Heart left ventricle (tissue), 16 donors: ENCODE measurements around the gene CYP2A13. TPM values are rescaled to one million over a fixed set of nuclear protein-coding genes. Genes with fewer than 3 reads are reported as not detected.
"Not testable (repeated sequence)": the region's sequence is repeated elsewhere in the genome, so short reads cannot be mapped to it uniquely, and the experiment has no call there.

Source experiments
- ATAC-seq, 4 donors: fragments of 200-7000 bp; cut with Tn5 transposase; one replicate each; pipeline ENCODE4 v1.9.1; 2020 to 2022; ENCODE audit warnings: moderate library complexity in 4 of 4, mild to moderate bottlenecking in 3 of 4, moderate number of reproducible peaks in 1 of 4
- DNase-seq, 5 donors: peaks; one replicate each; pipeline ENCODE4 v3.0.0-alpha.2; 2020
- H3K27ac ChIP-seq, 12 donors: fragments of 200-600 bp; sonication (generic) in 4 of 12; one replicate each; pipeline versions ENCODE4 v1.5.0 to v1.8.0; 2016 to 2022; ENCODE audit warnings: mild to moderate bottlenecking in 2 of 12
- H3K27me3 ChIP-seq, 9 donors: fragments of 200-600 bp; sonication (generic) in 2 of 9; one replicate each; pipeline versions ENCODE4 v1.5.1 to v1.8.0; 2016 to 2022; ENCODE audit warnings: mild to moderate bottlenecking in 3 of 9
- H3K36me3 ChIP-seq, 9 donors: fragments of 200-600 bp; sonication (generic) in 2 of 9; one replicate each; pipeline versions ENCODE4 v1.5.0 to v1.8.0; 2018 to 2022; ENCODE audit warnings: mild to moderate bottlenecking in 2 of 9
- H3K4me1 ChIP-seq, 12 donors: fragments of 200-600 bp; sonication (generic) in 4 of 12; one replicate each; pipeline versions ENCODE4 v1.5.0 to v1.8.0; 2016 to 2022; ENCODE audit warnings: mild to moderate bottlenecking in 3 of 12
- H3K4me3 ChIP-seq, 12 donors: fragments of 200-600 bp; sonication (generic) in 4 of 12; one replicate each; pipeline versions ENCODE4 v1.5.0 to v1.8.0; 2017 to 2022; ENCODE audit warnings: mild to moderate bottlenecking in 9 of 12, moderate library complexity in 4 of 12
- H3K9me3 ChIP-seq, 12 donors: fragments of 200-600 bp; sonication (generic) in 4 of 12; one replicate each; pipeline versions ENCODE4 v1.5.0 to v1.8.0; 2016 to 2022; ENCODE audit warnings: mild to moderate bottlenecking in 1 of 12
- POLR2A ChIP-seq, 2 donors: fragments of 450-650 bp; IDR thresholded peaks; one replicate each; pipeline ENCODE4 v1.6.1; 2017; ENCODE audit warnings: antibody characterized with exemption in 2 of 2, mild to moderate bottlenecking in 2 of 2, moderate library complexity in 2 of 2
- WGBS, 4 donors: extraction: QIAGEN DNeasy Blood & Tissue Kit in 2 of 4; methylation state at CpG; one replicate each; pipeline versions ENCODE4 v1.1.5 to v1.1.7; 2013 to 2018; 5-methylcytosine and 5-hydroxymethylcytosine counted together
- intact Hi-C, 10 donors: fragments of 100-400 bp; cut with DNase I; formaldehyde crosslinking; loops; one replicate each; pipeline versions ENCODE4 v1.11.1 to v1.14.2; 2022
- polyA plus RNA-seq, 2 donors: library from polyadenylated mRNA; stranded (reverse); fragments of 200-250 nt; gene quantifications; one replicate each; pipeline ENCODE4 v1.2.3, GENCODE V29; 2013
- total RNA-seq, 9 donors: library from RNA; depleted of rRNA in 2 of 9; stranded (reverse); fragments of >200 nt in 2 of 9; fragmentation: NEBNext Ultra II Directional in 3 of 9; extraction: Animal tissue kit (Norgen Biotek cat#: 25700) in 3 of 9; gene quantifications; one replicate each; pipeline versions ENCODE4 v1.1.0 to v1.2.4, GENCODE V29; 2016 to 2023
- TF ChIP-seq, protein P1 (sequence below), 12 donors: fragments of 200-600 bp; sonication (generic) in 4 of 12; IDR thresholded peaks; one replicate each; pipeline versions ENCODE4 v1.5.0 to v1.8.0; 2018 to 2022; ENCODE audit warnings: antibody characterized with exemption in 12 of 12, mild to moderate bottlenecking in 5 of 12
- donor health status: ischemic (EF 13 %, LVEDD 7.1; RV severe dilation, severe dysfunction).
- donor health status: healthy with polysubstance abuse.
- donor health status: DM: no; HTN: yes; CAD: no.
- donor health status: DM: no; HTN: no; CAD: no.
- donor health status: ischemic (EF 25% LVEDD 6.9; RV normal size, moderate dysfunction).
- donor health status: ischemic (EF 25% LVEDD 5.7; RV mildly dilated, moderate dysfunction).
- donor health status: healthy.
- donor health status: DM: yes; HTN: yes; CAD: no.
- donor health status: ischemic (EF 35%, LVEDD 5.7; RV mildly dilated, moderate dysfunction).
- donor health status: nonischemic (EF 11% LVEDD 7.7; RV severe dilation, severe dysfunction).
- donor health status: DM: yes; HTN: yes; CAD: no.
- donor health status: PGD.
- donor health status: ischemic (EF 29% LVEDD 5.4; RV normal size, mild dysfunction).
- donor health status: nonischemic (EF 23%, LVEDD 6.1; RV moderate dilation, normal function).

CYP2A13 gene
- total and polyA plus RNA-seq, 11 donors, result not detected

DNA sequence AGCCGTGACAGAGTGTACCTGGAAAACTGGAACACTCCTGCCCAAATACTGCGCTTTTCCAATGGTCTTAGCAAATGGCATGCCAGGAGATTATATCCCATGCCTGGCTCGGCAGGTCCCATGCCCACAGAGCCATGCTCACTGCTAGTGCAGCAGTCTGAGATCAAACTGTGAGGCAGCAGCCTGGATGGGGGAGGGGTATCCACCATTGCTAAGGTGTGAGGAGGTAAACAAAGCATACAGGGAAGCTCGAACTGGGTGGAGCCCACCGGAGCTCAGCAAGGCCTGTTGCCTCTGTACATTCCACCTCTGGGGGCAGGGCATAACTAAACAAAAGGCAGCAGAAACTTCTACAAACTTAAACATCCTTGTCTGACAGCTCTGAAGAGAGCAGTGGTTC lies 10.5 kb downstream of the CYP2A13 start:
- DNase-seq, result no peak
- 62 to 75% (median 74%) methylated on average over 3 to 5 of the region's 5 CpGs for WGBS, 4 donors
- TF ChIP-seq, protein P1, sequence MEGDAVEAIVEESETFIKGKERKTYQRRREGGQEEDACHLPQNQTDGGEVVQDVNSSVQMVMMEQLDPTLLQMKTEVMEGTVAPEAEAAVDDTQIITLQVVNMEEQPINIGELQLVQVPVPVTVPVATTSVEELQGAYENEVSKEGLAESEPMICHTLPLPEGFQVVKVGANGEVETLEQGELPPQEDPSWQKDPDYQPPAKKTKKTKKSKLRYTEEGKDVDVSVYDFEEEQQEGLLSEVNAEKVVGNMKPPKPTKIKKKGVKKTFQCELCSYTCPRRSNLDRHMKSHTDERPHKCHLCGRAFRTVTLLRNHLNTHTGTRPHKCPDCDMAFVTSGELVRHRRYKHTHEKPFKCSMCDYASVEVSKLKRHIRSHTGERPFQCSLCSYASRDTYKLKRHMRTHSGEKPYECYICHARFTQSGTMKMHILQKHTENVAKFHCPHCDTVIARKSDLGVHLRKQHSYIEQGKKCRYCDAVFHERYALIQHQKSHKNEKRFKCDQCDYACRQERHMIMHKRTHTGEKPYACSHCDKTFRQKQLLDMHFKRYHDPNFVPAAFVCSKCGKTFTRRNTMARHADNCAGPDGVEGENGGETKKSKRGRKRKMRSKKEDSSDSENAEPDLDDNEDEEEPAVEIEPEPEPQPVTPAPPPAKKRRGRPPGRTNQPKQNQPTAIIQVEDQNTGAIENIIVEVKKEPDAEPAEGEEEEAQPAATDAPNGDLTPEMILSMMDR (IDR thresholded peaks at IDR 0.05), result no peak
- no peak for TF ChIP-seq POLR2A (IDR thresholded peaks at IDR 0.05)
- H3K4me3 ChIP-seq, result no peak overlapping the region
- peaks cover 0 to 25% (median 4%) of the 10 kb centered on the region in 12 donors for H3K9me3 ChIP-seq
- H3K36me3 ChIP-seq, result no peaks in the 10 kb centered on the region
- peaks cover 0 to 9% (median under 1%) of the 10 kb centered on the region in 9 donors for H3K27me3 ChIP-seq
- intact Hi-C loops, result no loop called here
- no peak overlapping the region for H3K27ac ChIP-seq
- ATAC-seq, result no peak
- no peaks in the 10 kb centered on the region for H3K4me1 ChIP-seq

DNA sequence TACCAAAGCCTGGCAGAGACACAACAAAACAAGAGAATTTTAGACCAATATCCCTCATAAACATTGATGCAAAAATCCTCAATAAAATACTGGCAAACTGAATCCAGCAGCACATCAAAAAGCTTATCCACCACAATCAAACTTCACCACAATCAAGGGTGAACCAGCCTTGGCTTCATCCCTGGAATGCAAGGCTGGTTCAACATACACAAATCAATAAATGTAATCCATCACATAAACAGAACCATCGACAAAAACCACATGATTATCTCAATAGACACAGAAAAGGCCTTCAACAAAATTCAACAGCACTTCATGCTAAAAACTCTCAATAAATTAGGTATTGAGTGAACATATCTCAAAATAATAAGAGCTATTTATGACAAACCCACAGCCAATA lies 14.0 kb downstream of the CYP2A13 start:
- H3K36me3 ChIP-seq, H3K27ac ChIP-seq, H3K4me3 ChIP-seq, H3K4me1 ChIP-seq, intact Hi-C loops, H3K27me3 ChIP-seq, DNase-seq, ATAC-seq: not testable (repeated sequence)
- peaks cover 0 to 32% (median 5%) of the 10 kb centered on the region in 12 donors for H3K9me3 ChIP-seq
- WGBS, 4 donors, result 78 to 96% (median 92%) methylated on average over 1 of the region's 1 CpG

DNA sequence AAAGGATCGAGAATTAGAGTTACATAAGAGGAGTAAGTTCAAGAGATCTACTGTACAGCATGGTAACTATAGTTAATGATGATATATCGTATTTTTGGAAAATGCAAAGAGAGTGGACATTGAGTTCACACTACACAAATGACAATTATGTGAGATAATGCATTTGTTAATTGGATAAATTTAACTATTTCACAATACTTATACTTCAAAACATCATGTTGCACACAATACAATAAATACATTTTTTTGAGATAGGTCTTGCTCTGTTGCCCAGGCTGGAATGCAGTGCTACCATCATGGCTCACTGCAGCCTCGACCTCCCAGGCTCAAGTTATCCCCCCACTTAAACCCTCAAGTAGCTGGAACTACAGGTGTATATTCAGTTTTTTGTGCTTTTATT lies 17.9 kb downstream of the CYP2A13 start:
- intact Hi-C loops, result no loop called here
- peaks cover 0 to 23% (median 3%) of the 10 kb centered on the region in 12 donors for H3K9me3 ChIP-seq

DNA sequence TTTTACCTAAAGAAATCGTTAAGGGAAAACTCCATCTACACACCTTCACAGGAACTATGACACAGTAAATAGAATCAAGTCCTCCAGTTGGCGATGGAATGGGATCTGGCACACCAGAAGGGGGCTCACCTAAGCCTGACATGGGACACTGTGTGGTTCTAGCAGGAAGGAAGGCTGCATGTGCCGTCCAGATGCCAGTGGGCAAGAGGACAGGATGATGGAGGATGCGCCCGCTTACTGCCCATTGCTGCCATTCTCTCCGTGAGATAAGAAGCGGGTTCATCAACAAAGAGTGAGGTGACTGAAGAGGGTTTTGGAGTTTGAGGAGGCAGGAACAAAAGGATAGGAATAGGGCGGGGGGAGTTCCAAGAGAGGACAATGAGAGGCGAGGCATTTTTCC lies 23.0 kb downstream of the CYP2A13 start:
- no peak for TF ChIP-seq POLR2A (IDR thresholded peaks at IDR 0.05)
- TF ChIP-seq, protein P1 (IDR thresholded peaks at IDR 0.05), result no peak
- H3K36me3 ChIP-seq, result no peaks in the 10 kb centered on the region

More for the DNA sequence above, 17.9 kb downstream of the CYP2A13 start:
- ATAC-seq (no peak), DNase-seq (no peak)
- Histone ChIP-seq H3K4me3 (no peak overlapping the region), H3K27ac (no peak overlapping the region), H3K27me3 (no peaks in the 10 kb centered on the region), H3K36me3 (no peaks in the 10 kb centered on the region), H3K4me1 (no peaks in the 10 kb centered on the region)
- 77 to 84% (median 78%) methylated on average over 3 of the region's 3 CpGs for WGBS, 4 donors
- TF ChIP-seq, protein P1 (IDR thresholded peaks at IDR 0.05), result no peak
- TF ChIP-seq POLR2A (IDR thresholded peaks at IDR 0.05), result no peak

DNA sequence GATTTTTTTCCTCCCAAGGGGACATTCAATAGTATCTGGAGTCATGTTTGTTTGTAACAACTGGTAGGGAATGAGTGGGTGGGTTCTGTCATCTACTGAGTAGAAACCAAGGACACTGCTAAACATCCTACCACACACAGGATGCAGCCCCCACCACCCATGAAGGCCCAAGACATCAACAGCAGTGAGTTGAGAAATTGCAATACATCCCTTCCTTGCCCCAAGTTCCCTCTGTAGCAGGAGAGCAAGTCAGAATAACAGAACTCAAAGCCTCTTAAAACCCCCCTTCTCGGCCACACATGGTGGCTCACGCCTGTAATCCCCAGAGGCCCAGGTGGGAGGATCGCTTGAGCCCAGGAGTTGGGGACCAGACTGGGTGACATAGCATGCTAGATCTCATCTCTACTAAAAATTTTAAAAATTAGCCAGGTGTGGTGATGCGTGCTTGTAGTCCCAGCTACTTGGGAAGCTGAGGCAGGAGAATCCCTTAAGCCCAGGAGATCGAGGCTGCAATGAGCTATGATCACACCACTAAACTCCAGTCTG lies 23.6 kb downstream of the CYP2A13 start:
- WGBS, 4 donors, result 82 to 97% (median 88%) methylated on average over 3 to 5 of the region's 5 CpGs
- Histone ChIP-seq H3K27ac (no peak overlapping the region), H3K27me3 (peaks cover 0 to 25% (median 0%) of the 10 kb centered on the region in 9 donors), H3K9me3 (no peaks in the 10 kb centered on the region), H3K4me1 (no peaks in the 10 kb centered on the region), H3K4me3 (no peak overlapping the region), H3K36me3 (no peaks in the 10 kb centered on the region)
- no peak for TF ChIP-seq POLR2A (IDR thresholded peaks at IDR 0.05)
- TF ChIP-seq, protein P1 (IDR thresholded peaks at IDR 0.05), result no peak
- DNase-seq (no peak), ATAC-seq (no peak)
- intact Hi-C loops, result no loop called here

More for the DNA sequence above, 23.0 kb downstream of the CYP2A13 start:
- intact Hi-C loops, result no loop called here
- no peak for ATAC-seq
- DNase-seq, result no peak
- WGBS, 4 donors, result 79 to 83% (median 82%) methylated on average over 9 of the region's 9 CpGs
- no peaks in the 10 kb centered on the region for H3K9me3 ChIP-seq
- H3K27ac ChIP-seq, result no peak overlapping the region
- H3K4me3 ChIP-seq, result no peak overlapping the region
- no peaks in the 10 kb centered on the region for H3K4me1 ChIP-seq
- H3K27me3 ChIP-seq, result peaks cover 0 to 23% (median 0%) of the 10 kb centered on the region in 9 donors
